ENCODE measurements around the gene C15orf62. TPM values are rescaled to one million over a fixed set of nuclear protein-coding genes. Genes with fewer than 3 reads are reported as not detected.

C15orf62 gene
- total and polyA plus RNA-seq, 2 donors (not counting 1 experiment from before 2014, with no cell fraction given): 0.02 to 0.17 TPM

DNA sequence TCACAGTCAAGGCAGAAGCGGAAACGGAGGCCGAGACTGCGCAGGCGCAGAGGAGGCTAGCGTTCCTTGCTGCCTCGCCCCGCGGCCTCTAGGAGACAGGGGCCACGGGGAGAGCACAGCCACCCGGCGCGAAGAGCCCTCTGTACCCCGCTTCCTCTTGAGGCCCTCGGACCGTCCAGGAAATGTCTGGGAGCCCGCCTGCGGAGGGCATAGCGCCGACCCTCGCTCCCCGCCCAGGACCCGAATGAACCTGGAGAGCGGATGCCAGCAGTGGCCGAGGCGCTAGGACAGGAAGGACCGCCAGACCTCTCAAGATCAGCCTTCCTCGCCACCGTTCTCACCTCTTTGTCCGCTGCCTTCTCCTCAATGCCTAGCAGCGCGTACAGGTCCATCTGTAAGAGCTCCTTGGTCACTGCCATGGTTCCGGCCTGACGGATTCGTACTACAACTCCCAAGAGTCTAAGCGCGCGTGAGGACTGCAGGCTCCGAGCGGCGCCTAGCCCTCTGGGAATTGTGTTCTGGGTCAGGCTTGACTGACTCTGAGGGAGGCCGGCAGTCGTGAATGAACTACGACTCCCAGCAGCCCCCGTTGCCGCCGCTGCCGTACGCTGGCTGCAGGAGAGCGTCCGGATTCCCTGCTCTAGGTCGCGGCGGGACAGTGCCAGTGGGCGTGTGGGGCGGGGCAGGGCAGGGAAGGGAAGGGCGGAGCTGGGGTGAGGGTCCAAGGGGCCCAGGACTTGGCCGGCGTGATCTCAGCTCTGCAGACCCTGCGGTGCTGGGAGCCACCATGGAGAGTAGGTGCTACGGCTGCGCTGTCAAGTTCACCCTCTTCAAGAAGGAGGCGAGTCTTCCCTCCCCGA lies 37.5 kb downstream of the C15orf62 start, which contains the start of the genes DNAJC17 and ZFYVE19:
TSS of gene DNAJC17 (minus strand) at position 446 of the 860 bp plus-strand sequence. CDS start at position 419, 27 bp downstream.
TSS of gene ZFYVE19 (plus strand) at position 62 of the 860 bp plus-strand sequence. CDS start at position 563, 501 bp downstream.
- Histone ChIP-seq H3K9ac (ENCODE audit: insufficient read depth, low read length) (peak within 1 kb of the TSS; percentile 83), H3K9me3 (ENCODE audit: control insufficient read depth, insufficient read depth, low read depth, low read length) (no peaks in the 10 kb centered on the region), H3K4me3 (replicated peaks in 1 of 4; ENCODE audit: control extremely low read depth in 1 of 4, insufficient read depth in 1 of 4, low read depth in 3 of 4, low read length in 4 of 4) (peak within 1 kb of the TSS; percentile 79 to 100 (median 98)), H3K79me2 (ENCODE audit: control insufficient read depth, insufficient read depth, low read length) (peaks cover 17% of the 10 kb centered on the region), H2AFZ (ENCODE audit: low read length) (peak within 1 kb of the TSS; percentile 100), H3K4me1 (ENCODE audit: control insufficient read depth, extremely low read depth, insufficient read depth, low read length) (peaks cover 3% of the 10 kb centered on the region), H3K27me3 (ENCODE audit: control insufficient read depth, insufficient read depth, low read length) (no peaks in the 10 kb centered on the region), H3K36me3 (ENCODE audit: control insufficient read depth, insufficient read depth, low read length) (peaks cover 10% of the 10 kb centered on the region), H4K20me1 (ENCODE audit: control insufficient read depth, extremely low read depth, insufficient read depth, low read length) (no peaks in the 10 kb centered on the region), H3K4me2 (ENCODE audit: extremely low read depth, insufficient read depth, low read length) (peak within 1 kb of the TSS; percentile 100), H3K27ac (ENCODE audit: insufficient read depth, low read length) (peak within 1 kb of the TSS; percentile 94)
- peak; percentile 97 for DNase-seq (ENCODE audit: low read depth in 2 of 2)
- no peak for TF ChIP-seq EZH2 (IDR thresholded peaks at IDR 0.05; ENCODE audit: low read length, missing control alignments)
- TF ChIP-seq, protein P1, sequence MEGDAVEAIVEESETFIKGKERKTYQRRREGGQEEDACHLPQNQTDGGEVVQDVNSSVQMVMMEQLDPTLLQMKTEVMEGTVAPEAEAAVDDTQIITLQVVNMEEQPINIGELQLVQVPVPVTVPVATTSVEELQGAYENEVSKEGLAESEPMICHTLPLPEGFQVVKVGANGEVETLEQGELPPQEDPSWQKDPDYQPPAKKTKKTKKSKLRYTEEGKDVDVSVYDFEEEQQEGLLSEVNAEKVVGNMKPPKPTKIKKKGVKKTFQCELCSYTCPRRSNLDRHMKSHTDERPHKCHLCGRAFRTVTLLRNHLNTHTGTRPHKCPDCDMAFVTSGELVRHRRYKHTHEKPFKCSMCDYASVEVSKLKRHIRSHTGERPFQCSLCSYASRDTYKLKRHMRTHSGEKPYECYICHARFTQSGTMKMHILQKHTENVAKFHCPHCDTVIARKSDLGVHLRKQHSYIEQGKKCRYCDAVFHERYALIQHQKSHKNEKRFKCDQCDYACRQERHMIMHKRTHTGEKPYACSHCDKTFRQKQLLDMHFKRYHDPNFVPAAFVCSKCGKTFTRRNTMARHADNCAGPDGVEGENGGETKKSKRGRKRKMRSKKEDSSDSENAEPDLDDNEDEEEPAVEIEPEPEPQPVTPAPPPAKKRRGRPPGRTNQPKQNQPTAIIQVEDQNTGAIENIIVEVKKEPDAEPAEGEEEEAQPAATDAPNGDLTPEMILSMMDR (conservative IDR thresholded peaks at IDR 0.05 in 1 of 2, IDR thresholded peaks at IDR 0.05 in 1 of 2; ENCODE audit: low read depth in 1 of 2, low read length in 2 of 2): no peak

- Histone ChIP-seq H2AFZ (ENCODE audit: low read length) (peak overlapping the region; percentile 91), H3K79me2 (ENCODE audit: control insufficient read depth, insufficient read depth, low read length) (peaks cover 14% of the 10 kb centered on the region), H3K9me3 (ENCODE audit: control insufficient read depth, insufficient read depth, low read depth, low read length) (no peaks in the 10 kb centered on the region), H3K36me3 (ENCODE audit: control insufficient read depth, insufficient read depth, low read length) (peaks cover 12% of the 10 kb centered on the region), H3K4me2 (ENCODE audit: extremely low read depth, insufficient read depth, low read length) (peak overlapping the region; percentile 76), H4K20me1 (ENCODE audit: control insufficient read depth, extremely low read depth, insufficient read depth, low read length) (no peaks in the 10 kb centered on the region), H3K4me3 (replicated peaks in 1 of 4; ENCODE audit: control extremely low read depth in 1 of 4, insufficient read depth in 1 of 4, low read depth in 3 of 4, low read length in 4 of 4) (peak overlapping the region; percentile 79 to 100 (median 98)), H3K27ac (ENCODE audit: insufficient read depth, low read length) (peak overlapping the region; percentile 1), H3K27me3 (ENCODE audit: control insufficient read depth, insufficient read depth, low read length) (no peaks in the 10 kb centered on the region), H3K4me1 (ENCODE audit: control insufficient read depth, extremely low read depth, insufficient read depth, low read length) (peaks cover 3% of the 10 kb centered on the region), H3K9ac (ENCODE audit: insufficient read depth, low read length) (no peak overlapping the region)
- no peak for DNase-seq (ENCODE audit: low read depth in 2 of 2)
- TF ChIP-seq, protein P1 (conservative IDR thresholded peaks at IDR 0.05 in 1 of 2, IDR thresholded peaks at IDR 0.05 in 1 of 2; ENCODE audit: low read depth in 1 of 2, low read length in 2 of 2): no peak
- TF ChIP-seq EZH2 (IDR thresholded peaks at IDR 0.05; ENCODE audit: low read length, missing control alignments): no peak
These were observed 38.2 kb downstream of the C15orf62 start for GRCh38 chr15:40807888-40808461.

- no peaks in the 10 kb centered on the region for H3K9me3 ChIP-seq (ENCODE audit: control insufficient read depth, insufficient read depth, low read depth, low read length)
These were observed 39.2 kb downstream of the C15orf62 start for GRCh38 chr15:40808861-40809450.

More at GRCh38 chr15:40808861-40809450, 39.2 kb downstream of the C15orf62 start:
- TF ChIP-seq, protein P1 (conservative IDR thresholded peaks at IDR 0.05 in 1 of 2, IDR thresholded peaks at IDR 0.05 in 1 of 2; ENCODE audit: low read depth in 1 of 2, low read length in 2 of 2): no peak
- no peak for TF ChIP-seq EZH2 (IDR thresholded peaks at IDR 0.05; ENCODE audit: low read length, missing control alignments)
- H3K4me3 ChIP-seq (replicated peaks in 1 of 4; ENCODE audit: control extremely low read depth in 1 of 4, insufficient read depth in 1 of 4, low read depth in 3 of 4, low read length in 4 of 4): no peak overlapping the region
- H3K36me3 ChIP-seq (ENCODE audit: control insufficient read depth, insufficient read depth, low read length): peaks cover 12% of the 10 kb centered on the region
- H3K4me1 ChIP-seq (ENCODE audit: control insufficient read depth, extremely low read depth, insufficient read depth, low read length): peaks cover 3% of the 10 kb centered on the region
- H3K79me2 ChIP-seq (ENCODE audit: control insufficient read depth, insufficient read depth, low read length): peaks cover 13% of the 10 kb centered on the region
- H3K27me3 ChIP-seq (ENCODE audit: control insufficient read depth, insufficient read depth, low read length): no peaks in the 10 kb centered on the region
- DNase-seq (ENCODE audit: low read depth in 2 of 2): no peak
- no peak overlapping the region for H3K27ac ChIP-seq (ENCODE audit: insufficient read depth, low read length)
- H3K9ac ChIP-seq (ENCODE audit: insufficient read depth, low read length): no peak overlapping the region
- no peaks in the 10 kb centered on the region for H4K20me1 ChIP-seq (ENCODE audit: control insufficient read depth, extremely low read depth, insufficient read depth, low read length)
- no peak overlapping the region for H2AFZ ChIP-seq (ENCODE audit: low read length)
- peak overlapping the region; percentile 76 for H3K4me2 ChIP-seq (ENCODE audit: extremely low read depth, insufficient read depth, low read length)

Measured in fibroblast of lung (primary cell).